KMS-11 (cell line): ENCODE data around the gene NDUFB3.

Experiments
- H2AFZ ChIP-seq: fragments of 200-600 bp; sonication (generic); 2 replicates; pipeline ENCODE4 v1.6.1; 2016; ENCODE audit warnings: antibody characterized with exemption, mixed run types, low read depth
- H3K27ac ChIP-seq: fragments of 200-600 bp; sonication (generic); 2 replicates; pipeline ENCODE4 v1.6.1; 2016; ENCODE audit warnings: mild to moderate bottlenecking, mixed run types
- H3K27me3 ChIP-seq: fragments of 200-600 bp; sonication (generic); 2 replicates; pipeline ENCODE4 v1.6.1; 2017; ENCODE audit warnings: mild to moderate bottlenecking, low read depth, mixed run types, moderate library complexity; ENCODE audit not compliant: insufficient read depth
- H3K36me3 ChIP-seq: fragments of 200-600 bp; sonication (generic); 2 replicates; pipeline ENCODE4 v1.6.1; 2017; ENCODE audit warnings: mild to moderate bottlenecking, mixed run types; ENCODE audit not compliant: insufficient read depth
- H3K4me1 ChIP-seq: fragments of 200-600 bp; sonication (generic); 2 replicates; pipeline ENCODE4 v1.6.1; 2016; ENCODE audit warnings: mild to moderate bottlenecking, low read depth, mixed run types; ENCODE audit not compliant: poor library complexity, severe bottlenecking
- H3K4me2 ChIP-seq: fragments of 200-600 bp; sonication (generic); 2 replicates; pipeline ENCODE4 v1.7.0; 2016; ENCODE audit warnings: mild to moderate bottlenecking, mixed run types
- H3K4me3 ChIP-seq: fragments of 200-600 bp; sonication (generic); IDR thresholded peaks from 2 replicates; pipeline ENCODE4 v1.6.1; 2017; ENCODE audit warnings: low read depth, low read length, mixed read lengths; ENCODE audit not compliant: insufficient read depth
- H3K79me2 ChIP-seq: fragments of 200-600 bp; sonication (generic); 2 replicates; pipeline ENCODE4 v1.6.1; 2016; ENCODE audit warnings: low read depth, mixed run types; ENCODE audit not compliant: insufficient read depth
- H3K9ac ChIP-seq: fragments of 200-600 bp; sonication (generic); 2 replicates; pipeline ENCODE4 v1.6.1; 2016; ENCODE audit warnings: mild to moderate bottlenecking, mixed run types
- H4K20me1 ChIP-seq: fragments of 200-600 bp; sonication (generic); 2 replicates; pipeline ENCODE4 v1.6.1; 2016; ENCODE audit warnings: mild to moderate bottlenecking, mixed run types; ENCODE audit not compliant: insufficient read depth
- CTCF ChIP-seq: fragments of 200-600 bp; sonication (generic); conservative IDR thresholded peaks from 2 replicates; pipeline ENCODE4 v1.6.1; 2017; ENCODE audit warnings: low read depth, mild to moderate bottlenecking, antibody characterized with exemption, low read length, moderate library complexity, mixed read lengths

The NDUFB3 gene

GRCh38 chr2:201127570-201127969, 55.8 kb downstream of the NDUFB3 start:
- Histone ChIP-seq H2AFZ (no peak overlapping the region), H4K20me1 (no peaks in the 10 kb centered on the region), H3K79me2 (peaks cover 90% of the 10 kb centered on the region), H3K9ac (peak overlapping the region; percentile 86), H3K4me2 (peak overlapping the region; percentile 98), H3K36me3 (no peaks in the 10 kb centered on the region), H3K4me3 (no peak overlapping the region), H3K4me1 (peaks cover 93% of the 10 kb centered on the region), H3K27ac (peak overlapping the region; percentile 98), H3K27me3 (no peaks in the 10 kb centered on the region)
- no peak for TF ChIP-seq CTCF

GRCh38 chr2:201128033-201128432, 56.2 kb downstream of the NDUFB3 start:
- Histone ChIP-seq H3K27ac (peak overlapping the region; percentile 98), H3K79me2 (peaks cover 90% of the 10 kb centered on the region), H3K4me3 (no peak overlapping the region), H3K36me3 (peaks cover 1% of the 10 kb centered on the region; the same call in 1 of the 2 replicates), H3K4me2 (peak overlapping the region; percentile 98), H3K27me3 (no peaks in the 10 kb centered on the region), H3K4me1 (peaks cover 93% of the 10 kb centered on the region), H2AFZ (no peak overlapping the region), H3K9ac (peak overlapping the region; percentile 86), H4K20me1 (no peaks in the 10 kb centered on the region)
- no peak for TF ChIP-seq CTCF

GRCh38 chr2:201128933-201129505, 57.2 kb downstream of the NDUFB3 start:
- H3K4me2 ChIP-seq: peak overlapping the region; percentile 98
- H4K20me1 ChIP-seq: no peaks in the 10 kb centered on the region
- peak overlapping the region; percentile 86 for H3K9ac ChIP-seq
- peak overlapping the region; percentile 98 for H3K27ac ChIP-seq
- no peak overlapping the region for H2AFZ ChIP-seq
- H3K27me3 ChIP-seq: no peaks in the 10 kb centered on the region
- peaks cover 87% of the 10 kb centered on the region for H3K4me1 ChIP-seq
- H3K36me3 ChIP-seq: peaks cover 5% of the 10 kb centered on the region; the same call in 1 of the 2 replicates
- TF ChIP-seq CTCF: no peak
- H3K4me3 ChIP-seq: no peak overlapping the region
- H3K79me2 ChIP-seq: peaks cover 92% of the 10 kb centered on the region

- no peak overlapping the region for H2AFZ ChIP-seq
Measured at GRCh38 chr2:201130524-201131186, 58.9 kb downstream of the NDUFB3 start.

More at GRCh38 chr2:201130524-201131186, 58.9 kb downstream of the NDUFB3 start:
- Histone ChIP-seq H3K4me3 (no peak overlapping the region), H4K20me1 (no peaks in the 10 kb centered on the region), H3K9ac (no peak overlapping the region), H3K79me2 (peaks cover 83% of the 10 kb centered on the region), H3K27me3 (no peaks in the 10 kb centered on the region), H3K4me1 (peaks cover 75% of the 10 kb centered on the region), H3K27ac (peak overlapping the region; percentile 31; the same call in 1 of the 2 replicates), H3K4me2 (peak overlapping the region; percentile 18; the same call in 1 of the 2 replicates), H3K36me3 (peaks cover 13% of the 10 kb centered on the region; the same call in 1 of the 2 replicates)
- TF ChIP-seq CTCF: no peak
